Measurements from ENCODE around the gene DYNLT2.

- TF ChIP-seq CTCF (IDR thresholded peaks at IDR 0.05) (no peak), POLR2A (IDR thresholded peaks at IDR 0.05) (no peak)
Observed at GRCh38 chr6:169726049-169726400, 25.3 kb downstream of the DYNLT2 start.

Data from testis (tissue), 2 donors.